SU-DHL-6 (cell line): ENCODE data around the gene STK38.

ENCODE experiments used
- EZH2phosphoT487 ChIP-seq: fragments of 200-600 bp; sonication (generic), shearing (Covaris generic); conservative IDR thresholded peaks from 2 replicates; pipeline ENCODE4 v1.6.1; 2018; ENCODE audit warnings: mild to moderate bottlenecking, antibody characterized with exemption, low read length, moderate library complexity, mixed read lengths
- TF ChIP-seq, protein P1 (sequence below): fragments of 200-600 bp; sonication (generic); IDR thresholded peaks from one replicate; pipeline ENCODE4 v1.5.1; 2017; ENCODE audit warnings: antibody characterized with exemption, mild to moderate bottlenecking, low read length, moderate library complexity; ENCODE audit not compliant: insufficient read depth, poor library complexity, severe bottlenecking

GRCh38 chr6:36586606-36587005 lies 39.3 kb upstream of the STK38 start:
- TF ChIP-seq, protein P1, sequence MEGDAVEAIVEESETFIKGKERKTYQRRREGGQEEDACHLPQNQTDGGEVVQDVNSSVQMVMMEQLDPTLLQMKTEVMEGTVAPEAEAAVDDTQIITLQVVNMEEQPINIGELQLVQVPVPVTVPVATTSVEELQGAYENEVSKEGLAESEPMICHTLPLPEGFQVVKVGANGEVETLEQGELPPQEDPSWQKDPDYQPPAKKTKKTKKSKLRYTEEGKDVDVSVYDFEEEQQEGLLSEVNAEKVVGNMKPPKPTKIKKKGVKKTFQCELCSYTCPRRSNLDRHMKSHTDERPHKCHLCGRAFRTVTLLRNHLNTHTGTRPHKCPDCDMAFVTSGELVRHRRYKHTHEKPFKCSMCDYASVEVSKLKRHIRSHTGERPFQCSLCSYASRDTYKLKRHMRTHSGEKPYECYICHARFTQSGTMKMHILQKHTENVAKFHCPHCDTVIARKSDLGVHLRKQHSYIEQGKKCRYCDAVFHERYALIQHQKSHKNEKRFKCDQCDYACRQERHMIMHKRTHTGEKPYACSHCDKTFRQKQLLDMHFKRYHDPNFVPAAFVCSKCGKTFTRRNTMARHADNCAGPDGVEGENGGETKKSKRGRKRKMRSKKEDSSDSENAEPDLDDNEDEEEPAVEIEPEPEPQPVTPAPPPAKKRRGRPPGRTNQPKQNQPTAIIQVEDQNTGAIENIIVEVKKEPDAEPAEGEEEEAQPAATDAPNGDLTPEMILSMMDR = no peak
- TF ChIP-seq EZH2phosphoT487 = no peak
